LoVo (cell line): ENCODE results near the gene FAM107B.
"Not testable (repeated sequence)": the region's sequence is repeated elsewhere in the genome, so short reads cannot be mapped to it uniquely, and the experiment has no call there.

ENCODE experiments used
- DNase-seq: peaks from one replicate; pipeline ENCODE4 v3.0.0-alpha.2; 2016; ENCODE audit warnings: low spot score

FAM107B gene

GRCh38 chr10:14736043-14736442 is 38.7 kb downstream of the FAM107B start:
- no peak for DNase-seq

DNA sequence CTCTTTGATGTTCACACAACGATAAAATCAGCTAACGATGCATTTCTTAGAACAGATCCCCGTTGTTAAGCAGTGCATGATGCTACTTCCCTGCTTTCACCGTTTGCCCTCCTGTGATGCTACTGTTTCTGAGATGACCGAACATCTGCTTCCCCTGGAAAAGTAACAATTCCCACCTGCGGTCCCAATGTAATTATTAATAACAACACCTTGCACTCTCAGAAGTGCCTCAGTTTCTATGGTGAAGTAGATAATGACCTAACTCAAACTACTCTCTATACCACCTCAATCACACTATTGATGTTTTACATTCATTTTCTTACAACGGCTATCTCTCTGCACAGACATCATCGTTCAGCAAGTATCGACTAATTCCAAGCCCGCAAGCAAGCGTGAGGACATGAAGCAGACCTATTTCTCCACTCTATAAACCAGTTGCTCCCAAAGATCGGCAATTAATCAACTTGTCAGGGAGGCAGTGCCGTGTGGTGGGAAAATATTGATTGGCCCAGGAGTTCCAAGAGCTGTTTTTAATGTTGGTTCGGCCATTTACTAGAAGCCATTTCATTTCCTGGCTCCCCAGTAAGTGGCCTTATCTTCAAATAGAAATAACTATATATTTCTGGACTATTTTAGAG is 42.7 kb downstream of the FAM107B start:
- DNase-seq, result no peak

DNA sequence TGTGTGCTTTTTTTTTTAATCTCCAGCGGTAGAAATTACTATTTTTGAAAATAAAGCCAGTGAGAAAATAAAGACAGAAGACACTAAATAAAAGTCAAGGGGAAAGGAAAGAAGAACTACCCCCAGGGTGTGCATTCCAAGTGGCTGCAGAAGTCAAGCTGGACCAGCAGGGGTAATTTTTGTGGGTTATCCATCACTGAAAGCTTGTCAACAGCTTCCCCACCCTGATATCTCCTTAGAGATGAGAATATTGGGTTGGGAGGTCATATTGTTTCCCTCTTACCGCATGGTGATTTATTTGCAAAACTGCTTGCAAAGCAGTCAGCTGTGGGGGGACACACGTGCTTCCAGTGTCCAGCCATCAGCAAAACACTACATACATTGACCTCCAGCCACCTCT is 46.4 kb downstream of the FAM107B start:
- DNase-seq, result no peak

- no peak for DNase-seq
These were observed 46.8 kb downstream of the FAM107B start for GRCh38 chr10:14727924-14728323.

DNA sequence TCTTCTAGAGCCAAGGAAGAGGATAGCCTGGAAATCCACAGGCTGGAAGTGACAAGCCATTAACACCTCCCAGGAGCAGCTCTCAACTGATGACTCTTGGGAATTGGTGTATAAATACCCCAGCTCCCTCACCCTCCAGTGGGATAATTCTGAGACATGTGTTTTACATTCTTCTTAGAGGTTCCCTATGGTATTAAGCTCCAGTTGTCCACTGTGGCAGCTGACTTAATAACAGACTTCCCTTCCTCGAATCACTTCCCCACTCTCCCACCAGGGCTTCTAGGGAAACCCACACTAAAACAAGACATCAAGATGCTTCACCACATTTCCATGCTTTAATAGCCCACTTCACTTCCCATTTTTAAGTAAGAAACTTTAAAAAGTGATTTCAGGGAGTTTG is 47.2 kb downstream of the FAM107B start:
- DNase-seq, result no peak

GRCh38 chr10:14724931-14725330 is 49.8 kb downstream of the FAM107B start:
- DNase-seq, result no peak

DNA sequence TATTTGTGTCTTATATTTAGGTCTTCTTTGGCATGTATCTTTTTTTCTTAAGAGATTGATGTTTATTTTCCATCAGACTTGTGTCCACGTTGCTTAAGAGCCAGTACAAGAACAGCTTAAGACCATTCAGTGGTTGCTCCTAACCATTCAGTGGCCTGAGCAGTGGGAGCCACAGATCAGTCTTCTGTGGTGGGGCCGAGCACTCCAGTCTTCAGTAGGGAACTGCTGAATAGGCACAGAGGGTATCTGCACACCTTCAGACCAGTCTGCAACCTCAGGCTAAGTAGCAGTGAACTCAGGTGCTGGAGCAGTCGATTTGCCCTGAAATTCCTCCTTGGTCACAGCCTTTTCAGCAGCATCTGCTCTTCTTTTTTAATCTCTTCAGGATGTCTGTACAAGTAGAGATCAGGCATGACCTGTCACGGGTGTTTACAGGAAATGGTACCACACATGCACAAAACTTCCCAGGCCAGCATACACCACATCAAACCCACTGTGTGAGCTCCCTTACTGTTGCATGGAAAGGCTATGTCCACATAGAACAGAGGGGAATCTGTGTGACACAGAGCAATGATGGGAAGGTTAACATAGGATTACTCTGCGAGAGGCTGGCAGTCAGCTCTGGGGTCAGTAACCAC is 51.5 kb downstream of the FAM107B start:
- DNase-seq, result no peak

DNA sequence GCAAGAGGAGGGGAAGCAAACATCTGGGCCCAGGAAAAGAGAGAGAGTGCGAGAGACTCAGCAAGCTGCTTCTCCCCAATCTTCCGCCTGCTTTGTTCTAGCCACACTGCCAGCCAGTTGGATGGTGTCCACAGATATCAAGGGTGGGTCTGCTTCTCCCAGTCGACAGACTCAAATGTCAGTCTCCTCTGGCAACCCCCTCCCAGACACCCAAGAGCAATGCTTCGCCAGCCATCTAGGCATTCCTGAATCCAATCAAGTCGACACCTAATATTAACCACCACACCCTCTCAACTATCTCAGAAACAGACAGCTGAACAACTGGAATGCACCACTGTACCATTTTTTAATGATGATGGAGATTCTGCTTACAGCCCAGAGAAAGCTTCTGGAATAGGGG is 57.1 kb downstream of the FAM107B start:
- DNase-seq, result no peak

GRCh38 chr10:14712991-14713424 is 61.7 kb downstream of the FAM107B start:
- no peak for DNase-seq

DNA sequence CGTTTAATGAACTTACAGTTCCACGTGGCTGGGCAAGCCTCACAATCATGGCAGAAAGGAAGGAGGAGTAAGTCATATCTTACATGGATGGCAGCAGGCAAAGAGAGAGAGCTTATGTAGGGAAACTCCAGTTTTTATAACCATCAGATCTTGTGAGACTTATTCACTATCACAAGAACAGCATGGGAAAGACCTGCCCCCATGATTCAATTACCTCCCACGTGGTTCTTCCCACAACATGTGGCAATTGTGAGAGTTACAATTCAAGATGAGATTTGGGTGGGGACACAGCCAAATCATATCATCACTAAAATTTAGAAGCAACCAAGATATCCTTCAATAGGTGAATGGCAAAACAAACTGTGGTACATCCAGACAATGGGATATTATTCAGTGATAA is 65.4 kb downstream of the FAM107B start:
- not testable (repeated sequence) for DNase-seq

- DNase-seq, result no peak
These were observed 67.2 kb downstream of the FAM107B start for GRCh38 chr10:14707481-14707880.

GRCh38 chr10:14705548-14706230 is 69.0 kb downstream of the FAM107B start:
- DNase-seq, result no peak

GRCh38 chr10:14703631-14704001 is 71.1 kb downstream of the FAM107B start:
- DNase-seq, result no peak

GRCh38 chr10:14701466-14701865 is 73.2 kb downstream of the FAM107B start:
- no peak for DNase-seq

- no peak for DNase-seq
These were observed 74.2 kb downstream of the FAM107B start for GRCh38 chr10:14700546-14700945.

DNA sequence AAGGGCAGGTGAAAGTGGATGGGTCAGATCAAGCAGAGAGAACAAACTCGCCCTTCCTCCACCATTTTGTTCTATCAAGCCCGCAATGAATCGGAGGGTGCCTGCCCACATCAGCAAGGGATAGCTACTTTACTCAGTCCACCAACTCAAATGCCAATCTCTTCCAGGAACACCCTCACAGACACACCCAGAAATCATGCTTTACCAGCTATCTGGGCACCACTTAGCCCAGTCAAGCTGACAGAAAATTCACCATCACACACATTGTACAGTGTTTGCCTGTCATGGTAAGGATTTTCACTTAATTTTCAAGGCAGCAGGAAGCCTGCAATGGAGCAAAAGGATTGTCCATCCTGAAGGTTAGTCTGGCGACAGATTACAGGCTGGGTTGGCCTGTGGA is 75.2 kb downstream of the FAM107B start:
- no peak for DNase-seq

DNA sequence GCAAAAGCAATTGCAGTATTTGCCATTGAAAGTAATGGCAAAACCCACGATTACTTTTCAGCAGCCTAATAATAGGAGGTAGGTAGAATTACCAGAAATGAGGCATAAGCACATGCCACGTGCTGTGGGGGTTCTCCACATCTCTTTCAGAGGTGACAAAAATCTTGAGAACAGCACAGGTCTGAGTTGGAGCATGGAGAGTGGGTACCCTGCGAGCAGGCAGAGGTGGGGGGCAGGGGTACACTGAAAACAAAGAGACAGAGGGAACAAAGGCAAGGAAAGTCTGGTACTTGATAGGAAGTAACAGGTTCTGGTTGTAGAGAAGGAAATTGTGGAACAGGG is 75.9 kb downstream of the FAM107B start:
- no peak for DNase-seq

GRCh38 chr10:14698111-14698828 is 76.4 kb downstream of the FAM107B start:
- no peak for DNase-seq

- DNase-seq, result no peak
These were observed 77.4 kb downstream of the FAM107B start for GRCh38 chr10:14697281-14697680.

DNA sequence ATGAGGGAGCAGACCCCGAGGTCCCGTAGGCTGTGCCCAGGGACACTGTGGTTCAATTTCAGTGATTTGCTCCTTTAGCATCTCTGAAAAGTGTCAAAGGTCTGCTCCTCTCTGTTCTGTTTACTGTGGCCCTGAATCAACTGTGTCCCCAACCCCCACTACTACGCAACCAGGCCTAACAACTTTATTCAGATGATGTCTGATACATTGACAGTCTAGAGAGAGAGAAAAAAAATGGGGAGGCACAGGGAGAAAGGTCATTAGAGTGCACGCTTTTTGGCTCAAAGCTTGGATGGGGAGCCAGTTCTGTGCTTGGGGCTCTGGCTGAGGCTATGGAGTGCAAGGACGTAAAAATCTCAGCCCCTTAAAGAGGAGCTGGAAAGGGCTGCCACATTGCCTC is 77.9 kb downstream of the FAM107B start:
- no peak for DNase-seq

DNA sequence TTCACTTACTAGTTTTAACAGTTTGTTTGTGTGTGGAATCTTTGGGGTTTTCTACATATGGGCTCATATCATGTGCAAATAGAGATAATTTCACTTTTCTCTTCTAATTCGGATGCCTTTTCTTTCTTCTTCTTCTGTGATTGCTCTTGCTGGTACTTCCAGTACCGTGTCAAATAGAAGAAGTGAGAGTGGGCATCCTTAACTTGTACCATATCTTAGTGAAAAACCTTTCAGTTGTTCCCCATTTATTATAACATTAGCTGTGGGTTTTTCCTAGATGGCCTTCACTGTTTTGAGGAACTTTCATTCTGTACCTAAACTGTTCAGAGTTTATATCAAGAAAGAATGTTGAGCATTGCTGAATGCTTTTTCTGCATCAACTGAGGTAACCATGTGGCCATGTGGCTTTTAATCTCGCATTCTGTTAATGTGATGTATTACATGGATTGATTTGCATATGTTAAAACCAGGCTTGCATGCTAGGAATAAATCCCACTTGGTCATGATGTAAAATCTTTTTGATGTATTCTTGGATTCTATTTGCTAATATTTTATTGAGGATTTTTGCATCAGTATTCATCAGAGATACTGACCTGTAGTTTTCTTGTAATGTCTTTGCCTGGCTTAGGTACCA is 78.7 kb downstream of the FAM107B start:
- no peak for DNase-seq

GRCh38 chr10:14693891-14694290 is 80.8 kb downstream of the FAM107B start:
- no peak for DNase-seq
